Lower leg skin (tissue), 4 donors: Measurements from ENCODE around the gene CTNNA2. TPM values are rescaled to one million over a fixed set of nuclear protein-coding genes. Genes with fewer than 3 reads are reported as not detected.

Experiments used
- DNase-seq, 2 donors: peaks; one replicate each; pipeline ENCODE4 v3.0.0-alpha.2; 2019; ENCODE audit warnings: low spot score in 2 of 2
- H3K4me3 ChIP-seq: fragments of 200-600 bp; sonication (generic); 2 replicates; pipeline ENCODE4 v1.5.1; 2017; ENCODE audit warnings: mild to moderate bottlenecking, low read depth; ENCODE audit not compliant: poor library complexity, severe bottlenecking
- POLR2A ChIP-seq, 2 donors: fragments of 450-650 bp; IDR thresholded peaks; one replicate each; pipeline ENCODE4 v1.6.1; 2016 to 2017; ENCODE audit warnings: antibody characterized with exemption in 2 of 2, mild to moderate bottlenecking in 1 of 2, moderate library complexity in 1 of 2
- WGBS, 2 donors: methylation state at CpG; one replicate each; pipeline ENCODE4 v1.1.5; 2018; 5-methylcytosine and 5-hydroxymethylcytosine counted together
- intact Hi-C: fragments of 100-400 bp; cut with DNase I; formaldehyde crosslinking; loops from one replicate; pipeline ENCODE4 v1.15.0; 2023; ENCODE audit warnings: low total_unique reads
- total RNA-seq, 4 donors: library from RNA; depleted of rRNA; stranded (reverse); fragments of >200 nt; gene quantifications; one replicate each; pipeline ENCODE4 v1.1.0, GENCODE V29; 2016
- TF ChIP-seq, protein P1 (sequence below), 3 donors: fragments of 450-650 bp; IDR thresholded peaks; one replicate each; pipeline ENCODE4 v1.5.1; 2016; ENCODE audit warnings: antibody characterized with exemption in 3 of 3, mild to moderate bottlenecking in 3 of 3, moderate library complexity in 2 of 3

The CTNNA2 gene
- total RNA-seq, 4 donors from 2014 or later: not detected

DNA sequence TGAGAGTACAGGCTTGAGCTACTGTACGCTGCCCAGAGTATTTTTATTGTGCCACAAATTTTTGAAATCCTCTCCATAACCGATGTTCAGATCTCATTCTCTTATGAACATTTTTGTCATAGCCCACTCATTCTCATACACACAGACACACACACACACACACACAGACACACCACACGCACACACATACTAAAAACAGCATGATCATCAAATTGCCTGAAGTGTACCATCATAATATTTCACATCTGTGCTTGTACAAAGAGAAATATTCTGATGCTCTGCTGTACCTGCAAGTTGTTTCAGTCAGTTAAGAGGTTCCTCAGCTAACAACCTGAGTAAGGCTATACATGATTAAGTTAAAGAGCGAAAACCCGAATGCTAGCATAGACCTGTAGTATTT lies 696.6 kb downstream of the CTNNA2 start:
- 91 to 92% methylated on average over 5 of the region's 5 CpGs for WGBS, 2 donors
- H3K4me3 ChIP-seq: no peak overlapping the region
- TF ChIP-seq POLR2A (IDR thresholded peaks at IDR 0.05): no peak
- TF ChIP-seq, protein P1, sequence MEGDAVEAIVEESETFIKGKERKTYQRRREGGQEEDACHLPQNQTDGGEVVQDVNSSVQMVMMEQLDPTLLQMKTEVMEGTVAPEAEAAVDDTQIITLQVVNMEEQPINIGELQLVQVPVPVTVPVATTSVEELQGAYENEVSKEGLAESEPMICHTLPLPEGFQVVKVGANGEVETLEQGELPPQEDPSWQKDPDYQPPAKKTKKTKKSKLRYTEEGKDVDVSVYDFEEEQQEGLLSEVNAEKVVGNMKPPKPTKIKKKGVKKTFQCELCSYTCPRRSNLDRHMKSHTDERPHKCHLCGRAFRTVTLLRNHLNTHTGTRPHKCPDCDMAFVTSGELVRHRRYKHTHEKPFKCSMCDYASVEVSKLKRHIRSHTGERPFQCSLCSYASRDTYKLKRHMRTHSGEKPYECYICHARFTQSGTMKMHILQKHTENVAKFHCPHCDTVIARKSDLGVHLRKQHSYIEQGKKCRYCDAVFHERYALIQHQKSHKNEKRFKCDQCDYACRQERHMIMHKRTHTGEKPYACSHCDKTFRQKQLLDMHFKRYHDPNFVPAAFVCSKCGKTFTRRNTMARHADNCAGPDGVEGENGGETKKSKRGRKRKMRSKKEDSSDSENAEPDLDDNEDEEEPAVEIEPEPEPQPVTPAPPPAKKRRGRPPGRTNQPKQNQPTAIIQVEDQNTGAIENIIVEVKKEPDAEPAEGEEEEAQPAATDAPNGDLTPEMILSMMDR (IDR thresholded peaks at IDR 0.05): no peak
- intact Hi-C loops: no loop called here
- DNase-seq: no peak

DNA sequence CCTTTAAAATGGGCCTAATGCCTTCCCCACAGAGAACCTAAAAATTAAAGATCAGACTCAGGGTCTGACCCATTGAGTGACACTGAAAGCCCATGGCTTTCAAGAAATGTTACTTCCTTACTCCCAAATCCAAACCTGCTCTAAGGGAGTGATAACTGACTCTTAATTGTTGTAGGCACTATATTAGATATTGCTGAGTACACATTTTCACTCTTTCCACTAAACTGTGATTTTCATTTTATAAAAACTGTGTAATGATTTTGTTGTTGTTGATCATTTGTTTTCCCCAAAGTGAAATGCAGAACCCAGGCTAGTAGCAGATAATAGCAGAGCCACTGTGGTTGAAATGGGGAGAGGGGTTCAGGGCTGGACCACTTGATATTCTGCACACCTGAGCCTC lies 704.6 kb downstream of the CTNNA2 start:
- DNase-seq: no peak
- intact Hi-C loops: no loop called here
- TF ChIP-seq, protein P1 (IDR thresholded peaks at IDR 0.05): no peak
- no peak for TF ChIP-seq POLR2A (IDR thresholded peaks at IDR 0.05)
- no peak overlapping the region for H3K4me3 ChIP-seq

DNA sequence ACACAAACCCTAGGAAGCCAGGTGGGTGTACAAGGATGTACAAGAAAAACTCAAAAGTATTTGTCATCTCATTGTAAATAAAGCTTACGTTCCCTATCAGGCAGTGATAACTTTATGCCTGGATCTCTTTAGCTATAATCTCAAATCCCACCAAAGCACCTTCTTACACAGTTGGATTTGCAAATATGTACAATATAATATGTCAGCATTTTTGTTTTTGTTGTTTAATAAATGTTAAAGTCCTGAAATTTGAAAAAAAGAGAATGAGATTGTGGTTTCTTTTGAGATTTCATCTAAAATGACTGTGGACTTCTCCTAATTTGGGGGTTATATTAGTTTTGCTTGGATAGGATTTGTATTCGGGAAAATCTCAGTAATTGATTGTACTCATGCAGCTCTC lies 709.8 kb downstream of the CTNNA2 start:
- TF ChIP-seq, protein P1 (IDR thresholded peaks at IDR 0.05): no peak
- no peak for TF ChIP-seq POLR2A (IDR thresholded peaks at IDR 0.05)
- H3K4me3 ChIP-seq: no peak overlapping the region
- DNase-seq: no peak
- 81 to 85% methylated on average over 2 of the region's 2 CpGs for WGBS, 2 donors
- intact Hi-C loops: no loop called here

DNA sequence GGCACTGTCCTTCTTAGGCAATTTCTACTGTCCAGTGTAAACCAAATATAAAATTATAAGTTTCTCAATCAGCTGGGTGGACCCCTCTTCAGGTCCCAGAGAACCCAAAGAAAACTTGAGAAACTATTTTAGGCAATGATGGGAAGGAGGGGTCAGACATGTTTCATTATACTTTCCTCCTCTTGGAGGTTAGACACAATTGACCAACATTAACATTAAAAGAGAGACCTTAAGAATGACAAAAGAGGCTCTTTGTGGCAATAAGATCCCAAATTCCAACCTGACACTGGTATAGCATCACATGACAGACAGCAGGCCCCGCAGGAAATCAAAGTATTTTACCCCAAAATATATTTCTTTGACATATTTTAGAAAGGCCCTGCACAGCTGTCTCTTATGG lies 718.6 kb downstream of the CTNNA2 start:
- TF ChIP-seq, protein P1 (IDR thresholded peaks at IDR 0.05): no peak
- TF ChIP-seq POLR2A (IDR thresholded peaks at IDR 0.05): no peak
- intact Hi-C loops: loop anchor here (5.0 kb wide), 1 partner anchor 681 kb away; no protein-coding TSS in a partner anchor
- 37 to 60% methylated on average over 1 of the region's 1 CpG for WGBS, 2 donors

DNA sequence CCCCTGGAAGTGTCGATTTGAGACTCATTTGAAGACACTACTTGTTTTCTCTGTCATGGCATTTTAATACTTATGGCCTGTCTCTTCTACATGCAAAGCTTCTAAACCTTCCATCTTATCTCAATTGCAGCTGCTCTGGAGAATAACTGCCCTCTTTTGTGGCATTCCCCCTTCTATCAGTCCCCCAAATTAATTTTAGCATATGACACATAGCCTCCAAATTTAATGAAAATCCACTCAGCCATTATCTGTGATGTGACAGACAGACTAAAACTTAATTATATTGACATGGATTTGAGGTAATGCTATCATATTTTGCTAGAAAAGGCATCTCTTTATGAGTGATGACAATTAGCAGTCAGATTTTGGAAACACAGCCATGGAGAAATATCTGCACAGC lies 720.5 kb downstream of the CTNNA2 start:
- TF ChIP-seq POLR2A (IDR thresholded peaks at IDR 0.05): no peak
- TF ChIP-seq, protein P1 (IDR thresholded peaks at IDR 0.05): no peak
- DNase-seq: no peak
- WGBS, 2 donors: 72 to 80% methylated on average over 1 of the region's 1 CpG
- intact Hi-C loops: loop anchor here (5.0 kb wide), 1 partner anchor 679 kb away; no protein-coding TSS in a partner anchor
- no peak overlapping the region for H3K4me3 ChIP-seq

More for the DNA sequence above, 718.6 kb downstream of the CTNNA2 start:
- H3K4me3 ChIP-seq: no peak overlapping the region
- no peak for DNase-seq
